HepG2 (cell line): ENCODE results near the gene MXD1. TPM values are rescaled to one million over a fixed set of nuclear protein-coding genes. Genes with fewer than 3 reads are reported as not detected.

Source experiments
- CEBPB ChIP-seq: IDR thresholded peaks from 2 replicates; pipeline ENCODE4 v1.6.1; 2011; ENCODE audit warnings: low read depth, low read length, improper control_type of control experiment, borderline replicate concordance
- CREM ChIP-seq, 2 experiments: sonication (generic) in 1 of 2; formaldehyde crosslinking in 1 of 2; IDR thresholded peaks; 2 replicates each; pipeline versions ENCODE4 v1.4.0 to v1.6.1; 2016 to 2020; ENCODE audit warnings: antibody characterized with exemption in 1 of 2, mild to moderate bottlenecking in 1 of 2, missing genetic modification reagents in 1 of 2
- DPF2 ChIP-seq: sonication (generic); formaldehyde crosslinking; IDR thresholded peaks from 2 replicates; pipeline ENCODE4 v1.4.0; 2020; ENCODE audit warnings: mild to moderate bottlenecking, low read depth, missing genetic modification reagents, borderline replicate concordance
- HMG20B ChIP-seq: conservative IDR thresholded peaks from 2 replicates; pipeline ENCODE4 v1.6.1; 2016; ENCODE audit warnings: missing genetic modification reagents, missing compliant biosample characterization
- ISL2 ChIP-seq: sonication (generic); formaldehyde crosslinking; IDR thresholded peaks from 2 replicates; pipeline ENCODE4 v1.5.0; 2020; ENCODE audit warnings: missing genetic modification reagents
- KAT2B ChIP-seq: fragments of 150-350 bp; IDR thresholded peaks from 2 replicates; pipeline ENCODE4 v1.6.1; 2014; ENCODE audit warnings: low read depth, low read length, borderline replicate concordance
- MBNL3 ChIP-seq: fragments of 250-450 bp; sonication (Bioruptor Pico); conservative IDR thresholded peaks from 2 replicates; pipeline ENCODE4 v1.8.0; 2022; ENCODE audit warnings: mild to moderate bottlenecking, inconsistent platforms
- NFIC ChIP-seq: IDR thresholded peaks from 2 replicates; pipeline ENCODE4 v1.6.1; 2012; ENCODE audit warnings: mild to moderate bottlenecking, low read length, inconsistent platforms
- RAD21 ChIP-seq: fragments of 450-650 bp; formaldehyde crosslinking; IDR thresholded peaks from 2 replicates; pipeline ENCODE4 v1.5.0; 2020; ENCODE audit warnings: mild to moderate bottlenecking
- SCMH1 ChIP-seq: sonication (generic); formaldehyde crosslinking; IDR thresholded peaks from 2 replicates; pipeline ENCODE4 v1.9.0; 2021; ENCODE audit warnings: missing genetic modification reagents, mild to moderate bottlenecking, borderline replicate concordance
- SOX5 ChIP-seq: IDR thresholded peaks from 2 replicates; pipeline ENCODE4 v1.6.1; 2016; ENCODE audit warnings: borderline replicate concordance
- ZNF180 ChIP-seq: sonication (generic); formaldehyde crosslinking; IDR thresholded peaks from 2 replicates; pipeline ENCODE4 v1.4.0; 2020; ENCODE audit warnings: low read depth, missing genetic modification reagents, borderline replicate concordance
- ZNF274 ChIP-seq: sonication (generic); formaldehyde crosslinking; IDR thresholded peaks from 2 replicates; pipeline ENCODE4 v1.5.1; 2020; ENCODE audit warnings: mild to moderate bottlenecking, missing genetic modification reagents
- ZNF350 ChIP-seq: sonication (generic); formaldehyde crosslinking; IDR thresholded peaks from 2 replicates; pipeline ENCODE4 v1.4.0; 2020; ENCODE audit warnings: mild to moderate bottlenecking, low read depth, missing genetic modification reagents, borderline replicate concordance
- ZNF546 ChIP-seq: sonication (generic); formaldehyde crosslinking; conservative IDR thresholded peaks from 2 replicates; pipeline ENCODE4 v1.8.1; 2023; ENCODE audit warnings: mild to moderate bottlenecking, missing genetic modification reagents
- ZNF709 ChIP-seq: sonication (generic); formaldehyde crosslinking; IDR thresholded peaks from 2 replicates; pipeline ENCODE4 v1.5.0; 2020; ENCODE audit warnings: mild to moderate bottlenecking, missing genetic modification reagents
- ZSCAN12 ChIP-seq: sonication (generic); formaldehyde crosslinking; IDR thresholded peaks from 2 replicates; pipeline ENCODE4 v1.9.0; 2021; ENCODE audit warnings: mild to moderate bottlenecking, missing genetic modification reagents
- polyA plus RNA-seq, 8 experiments: library from polyadenylated mRNA; depleted of rRNA in 3 of 8; stranded (reverse) in 7 of 8; unstranded in 1 of 8; fragments of >200 nt; fragmentation: Illumina TruSeq in 4 of 8; extraction: Trizol in 4 of 8; gene quantifications; 2 replicates each; pipeline versions ENCODE4 v1.2.1 to v1.2.3, GENCODE V29; 2011 to 2016; ENCODE audit warnings: low read depth in 4 of 8, missing spikeins in 1 of 8, mixed read lengths in 1 of 8; ENCODE audit not compliant: insufficient read depth in 1 of 8
- total RNA-seq, 5 experiments: library from RNA; depleted of rRNA; stranded (reverse); fragments of >200 nt; fragmentation: Illumina TruSeq; extraction: Trizol; gene quantifications; 2 replicates each; pipeline ENCODE4 v1.2.3, GENCODE V29; 2016; ENCODE audit warnings: low read depth in 1 of 5
- TF ChIP-seq, protein P1 (sequence below): sonication (generic); formaldehyde crosslinking; IDR thresholded peaks from 2 replicates; pipeline ENCODE4 v1.9.0; 2022; ENCODE audit warnings: low read depth, missing genetic modification reagents
- TF ChIP-seq, protein P2 (sequence below): sonication (generic); formaldehyde crosslinking; conservative IDR thresholded peaks from 2 replicates; pipeline ENCODE4 v1.4.0; 2020; ENCODE audit warnings: missing genetic modification reagents
- TF ChIP-seq, protein P3 (sequence below): IDR thresholded peaks from 2 replicates; pipeline ENCODE4 v1.6.1; 2016
- TF ChIP-seq, protein P4 (sequence below): sonication (generic); formaldehyde crosslinking; conservative IDR thresholded peaks from 2 replicates; pipeline ENCODE4 v1.8.1; 2023; ENCODE audit warnings: missing genetic modification reagents

MXD1 gene
- total and polyA plus RNA-seq, 2 of the 13 experiments (the other 11 are each of a cell fraction or from before 2014, with no cell fraction given): 6.4 to 14.9 TPM

DNA sequence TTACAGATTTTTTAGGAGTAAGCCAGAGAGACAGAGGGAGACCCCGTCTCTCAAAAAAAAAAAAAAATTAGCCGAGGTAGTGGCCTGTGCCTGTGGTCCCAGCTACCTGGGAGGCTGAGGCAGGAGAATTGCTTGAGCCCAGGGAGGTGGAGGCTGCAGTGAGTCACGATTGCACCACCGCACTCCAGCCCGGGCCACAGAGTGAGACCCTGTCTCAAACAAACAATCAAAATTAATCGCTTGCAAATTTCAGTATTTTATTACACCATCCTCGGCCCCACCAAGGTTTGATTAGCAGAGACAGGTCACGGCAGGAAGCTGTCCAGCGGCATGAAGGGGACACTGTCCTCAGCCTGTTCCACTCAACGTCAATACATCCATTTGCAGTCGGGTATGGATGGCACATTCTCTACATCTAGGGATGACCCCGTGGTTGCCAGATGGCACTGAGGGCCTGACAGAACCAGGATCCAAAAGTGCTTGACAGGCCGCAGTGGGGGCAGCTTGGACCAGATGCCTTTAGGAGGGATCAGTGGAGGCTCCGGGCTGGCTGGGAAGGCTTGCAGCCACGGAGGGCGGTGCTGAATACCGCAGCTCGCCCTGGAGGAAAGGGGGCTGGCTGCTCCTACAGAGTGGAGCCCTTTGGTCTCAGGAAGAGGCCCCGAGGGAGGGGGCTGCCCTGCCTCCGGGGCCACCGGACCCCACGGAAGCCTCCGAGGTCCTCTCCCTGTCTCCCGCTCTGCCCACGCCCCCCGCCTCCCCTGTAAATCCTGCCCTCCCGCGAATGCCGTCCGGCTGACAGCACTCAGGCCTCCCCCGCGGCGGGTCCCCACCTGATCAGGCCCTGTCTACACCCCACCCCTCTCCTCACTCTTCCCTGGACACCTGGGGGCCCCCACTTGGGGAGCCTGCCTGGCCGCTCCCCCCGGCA, 33.4 kb downstream of the MXD1 start (continued):
- TF ChIP-seq, protein P1, sequence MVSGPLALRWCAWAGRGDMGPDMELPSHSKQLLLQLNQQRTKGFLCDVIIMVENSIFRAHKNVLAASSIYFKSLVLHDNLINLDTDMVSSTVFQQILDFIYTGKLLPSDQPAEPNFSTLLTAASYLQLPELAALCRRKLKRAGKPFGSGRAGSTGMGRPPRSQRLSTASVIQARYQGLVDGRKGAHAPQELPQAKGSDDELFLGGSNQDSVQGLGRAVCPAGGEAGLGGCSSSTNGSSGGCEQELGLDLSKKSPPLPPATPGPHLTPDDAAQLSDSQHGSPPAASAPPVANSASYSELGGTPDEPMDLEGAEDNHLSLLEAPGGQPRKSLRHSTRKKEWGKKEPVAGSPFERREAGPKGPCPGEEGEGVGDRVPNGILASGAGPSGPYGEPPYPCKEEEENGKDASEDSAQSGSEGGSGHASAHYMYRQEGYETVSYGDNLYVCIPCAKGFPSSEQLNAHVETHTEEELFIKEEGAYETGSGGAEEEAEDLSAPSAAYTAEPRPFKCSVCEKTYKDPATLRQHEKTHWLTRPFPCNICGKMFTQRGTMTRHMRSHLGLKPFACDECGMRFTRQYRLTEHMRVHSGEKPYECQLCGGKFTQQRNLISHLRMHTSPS (CRISPR knock-in tag): peak; percentile 52
- no peak for TF ChIP-seq RAD21 (CRISPR knock-in tag)
- TF ChIP-seq ZSCAN12 (CRISPR knock-in tag): no peak
- no peak for TF ChIP-seq SOX5 (CRISPR knock-in tag)
- no peak for TF ChIP-seq SCMH1
- TF ChIP-seq, protein P2, sequence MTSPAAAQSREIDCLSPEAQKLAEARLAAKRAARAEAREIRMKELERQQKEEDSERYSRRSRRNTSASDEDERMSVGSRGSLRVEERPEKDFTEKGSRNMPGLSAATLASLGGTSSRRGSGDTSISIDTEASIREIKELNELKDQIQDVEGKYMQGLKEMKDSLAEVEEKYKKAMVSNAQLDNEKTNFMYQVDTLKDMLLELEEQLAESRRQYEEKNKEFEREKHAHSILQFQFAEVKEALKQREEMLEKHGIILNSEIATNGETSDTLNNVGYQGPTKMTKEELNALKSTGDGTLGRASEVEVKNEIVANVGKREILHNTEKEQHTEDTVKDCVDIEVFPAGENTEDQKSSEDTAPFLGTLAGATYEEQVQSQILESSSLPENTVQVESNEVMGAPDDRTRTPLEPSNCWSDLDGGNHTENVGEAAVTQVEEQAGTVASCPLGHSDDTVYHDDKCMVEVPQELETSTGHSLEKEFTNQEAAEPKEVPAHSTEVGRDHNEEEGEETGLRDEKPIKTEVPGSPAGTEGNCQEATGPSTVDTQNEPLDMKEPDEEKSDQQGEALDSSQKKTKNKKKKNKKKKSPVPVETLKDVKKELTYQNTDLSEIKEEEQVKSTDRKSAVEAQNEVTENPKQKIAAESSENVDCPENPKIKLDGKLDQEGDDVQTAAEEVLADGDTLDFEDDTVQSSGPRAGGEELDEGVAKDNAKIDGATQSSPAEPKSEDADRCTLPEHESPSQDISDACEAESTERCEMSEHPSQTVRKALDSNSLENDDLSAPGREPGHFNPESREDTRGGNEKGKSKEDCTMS (CRISPR knock-in tag): no peak
- TF ChIP-seq, protein P3, sequence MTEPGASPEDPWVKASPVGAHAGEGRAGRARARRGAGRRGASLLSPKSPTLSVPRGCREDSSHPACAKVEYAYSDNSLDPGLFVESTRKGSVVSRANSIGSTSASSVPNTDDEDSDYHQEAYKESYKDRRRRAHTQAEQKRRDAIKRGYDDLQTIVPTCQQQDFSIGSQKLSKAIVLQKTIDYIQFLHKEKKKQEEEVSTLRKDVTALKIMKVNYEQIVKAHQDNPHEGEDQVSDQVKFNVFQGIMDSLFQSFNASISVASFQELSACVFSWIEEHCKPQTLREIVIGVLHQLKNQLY (CRISPR knock-in tag): no peak
- TF ChIP-seq DPF2 (CRISPR knock-in tag): no peak
- TF ChIP-seq ISL2 (CRISPR knock-in tag): peak; percentile 20; the same call in 1 of the 2 replicates
- peak; percentile 29; the same call in 1 of the 2 replicates for TF ChIP-seq ZNF274
- peak; percentile 68; the same call in 1 of the 2 replicates for TF ChIP-seq CEBPB
- TF ChIP-seq ZNF180 (CRISPR knock-in tag): no peak
- peak; percentile 83 for TF ChIP-seq ZNF709 (CRISPR knock-in tag)
- TF ChIP-seq, protein P4, sequence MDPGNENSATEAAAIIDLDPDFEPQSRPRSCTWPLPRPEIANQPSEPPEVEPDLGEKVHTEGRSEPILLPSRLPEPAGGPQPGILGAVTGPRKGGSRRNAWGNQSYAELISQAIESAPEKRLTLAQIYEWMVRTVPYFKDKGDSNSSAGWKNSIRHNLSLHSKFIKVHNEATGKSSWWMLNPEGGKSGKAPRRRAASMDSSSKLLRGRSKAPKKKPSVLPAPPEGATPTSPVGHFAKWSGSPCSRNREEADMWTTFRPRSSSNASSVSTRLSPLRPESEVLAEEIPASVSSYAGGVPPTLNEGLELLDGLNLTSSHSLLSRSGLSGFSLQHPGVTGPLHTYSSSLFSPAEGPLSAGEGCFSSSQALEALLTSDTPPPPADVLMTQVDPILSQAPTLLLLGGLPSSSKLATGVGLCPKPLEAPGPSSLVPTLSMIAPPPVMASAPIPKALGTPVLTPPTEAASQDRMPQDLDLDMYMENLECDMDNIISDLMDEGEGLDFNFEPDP (CRISPR knock-in tag): 0 out of 2 replicates have a peak, but pooled peaks have one; percentile 47
- no peak for TF ChIP-seq KAT2B
- 0 out of 2 replicates have a peak, but pooled peaks have one; percentile 15 for TF ChIP-seq HMG20B (CRISPR knock-in tag)
- TF ChIP-seq ZNF546 (CRISPR knock-in tag): 0 out of 2 replicates have a peak, but pooled peaks have one; percentile 49
- TF ChIP-seq MBNL3 (CRISPR knock-in tag): no peak
- no peak for TF ChIP-seq CREM (IDR thresholded peaks at IDR 0.05)
- no peak for TF ChIP-seq CREM (CRISPR knock-in tag; IDR thresholded peaks at IDR 0.05)
- TF ChIP-seq NFIC: no peak
- TF ChIP-seq ZNF350 (CRISPR knock-in tag): 0 out of 2 replicates have a peak, but pooled peaks have one; percentile 55
